ENCODE results near the gene CKS2.

- TF ChIP-seq, protein P1, sequence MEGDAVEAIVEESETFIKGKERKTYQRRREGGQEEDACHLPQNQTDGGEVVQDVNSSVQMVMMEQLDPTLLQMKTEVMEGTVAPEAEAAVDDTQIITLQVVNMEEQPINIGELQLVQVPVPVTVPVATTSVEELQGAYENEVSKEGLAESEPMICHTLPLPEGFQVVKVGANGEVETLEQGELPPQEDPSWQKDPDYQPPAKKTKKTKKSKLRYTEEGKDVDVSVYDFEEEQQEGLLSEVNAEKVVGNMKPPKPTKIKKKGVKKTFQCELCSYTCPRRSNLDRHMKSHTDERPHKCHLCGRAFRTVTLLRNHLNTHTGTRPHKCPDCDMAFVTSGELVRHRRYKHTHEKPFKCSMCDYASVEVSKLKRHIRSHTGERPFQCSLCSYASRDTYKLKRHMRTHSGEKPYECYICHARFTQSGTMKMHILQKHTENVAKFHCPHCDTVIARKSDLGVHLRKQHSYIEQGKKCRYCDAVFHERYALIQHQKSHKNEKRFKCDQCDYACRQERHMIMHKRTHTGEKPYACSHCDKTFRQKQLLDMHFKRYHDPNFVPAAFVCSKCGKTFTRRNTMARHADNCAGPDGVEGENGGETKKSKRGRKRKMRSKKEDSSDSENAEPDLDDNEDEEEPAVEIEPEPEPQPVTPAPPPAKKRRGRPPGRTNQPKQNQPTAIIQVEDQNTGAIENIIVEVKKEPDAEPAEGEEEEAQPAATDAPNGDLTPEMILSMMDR (IDR thresholded peaks at IDR 0.05; ENCODE audit: low read depth, low read length, poor library complexity, severe bottlenecking) = no peak
- no peak for TF ChIP-seq EZH2phosphoT487 (IDR thresholded peaks at IDR 0.05; ENCODE audit: borderline replicate concordance, low read length)
These were observed 26.9 kb upstream of the CKS2 start for GRCh38 chr9:89284076-89284475.
